Lower leg skin (tissue), 4 donors: ENCODE results near the gene RAP1GAP2. TPM values are rescaled to one million over a fixed set of nuclear protein-coding genes. Genes with fewer than 3 reads are reported as not detected.
"Not testable (repeated sequence)": the region's sequence is repeated elsewhere in the genome, so short reads cannot be mapped to it uniquely, and the experiment has no call there.

ENCODE experiments used
- DNase-seq, 2 donors: peaks; one replicate each; pipeline ENCODE4 v3.0.0-alpha.2; 2019; ENCODE audit warnings: low spot score in 2 of 2
- H3K4me3 ChIP-seq: fragments of 200-600 bp; sonication (generic); 2 replicates; pipeline ENCODE4 v1.5.1; 2017; ENCODE audit warnings: mild to moderate bottlenecking, low read depth; ENCODE audit not compliant: poor library complexity, severe bottlenecking
- CTCF ChIP-seq, 3 donors: fragments of 450-650 bp; IDR thresholded peaks; one replicate each; pipeline ENCODE4 v1.5.1; 2016; ENCODE audit warnings: antibody characterized with exemption in 3 of 3, mild to moderate bottlenecking in 3 of 3, moderate library complexity in 2 of 3
- POLR2A ChIP-seq, 2 donors: fragments of 450-650 bp; IDR thresholded peaks; one replicate each; pipeline ENCODE4 v1.6.1; 2016 to 2017; ENCODE audit warnings: antibody characterized with exemption in 2 of 2, mild to moderate bottlenecking in 1 of 2, moderate library complexity in 1 of 2
- WGBS, 2 donors: methylation state at CpG; one replicate each; pipeline ENCODE4 v1.1.5; 2018; 5-methylcytosine and 5-hydroxymethylcytosine counted together
- intact Hi-C: fragments of 100-400 bp; cut with DNase I; formaldehyde crosslinking; loops from one replicate; pipeline ENCODE4 v1.15.0; 2023; ENCODE audit warnings: low total_unique reads
- total RNA-seq, 4 donors: library from RNA; depleted of rRNA; stranded (reverse); fragments of >200 nt; gene quantifications; one replicate each; pipeline ENCODE4 v1.1.0, GENCODE V29; 2016

The RAP1GAP2 gene
- total RNA-seq, 4 donors from 2014 or later: 9.2 to 15.3 (median 12.8) TPM

- intact Hi-C loops: no loop called here
- TF ChIP-seq POLR2A (IDR thresholded peaks at IDR 0.05) (no peak), CTCF (IDR thresholded peaks at IDR 0.05) (no peak)
- no peak for DNase-seq
- no peak overlapping the region for H3K4me3 ChIP-seq
- WGBS, 2 donors: 90 to 95% methylated on average over 11 of the region's 11 CpGs
Measured at GRCh38 chr17:2996810-2997670, 200.8 kb downstream of the RAP1GAP2 start.

GRCh38 chr17:2998469-2998901 lies 202.2 kb downstream of the RAP1GAP2 start:
- intact Hi-C loops, H3K4me3 ChIP-seq: not testable (repeated sequence)
- WGBS, 2 donors: 93 to 96% methylated on average over 9 of the region's 9 CpGs
- DNase-seq: peak in 1 of 2 donors; percentile 2

GRCh38 chr17:3002538-3003295 lies 206.5 kb downstream of the RAP1GAP2 start:
- intact Hi-C loops: loop anchor here (10.0 kb wide), 1 partner anchor 148 kb away; no protein-coding TSS in a partner anchor
- WGBS, 2 donors: 61 to 63% methylated on average over 14 of the region's 14 CpGs

GRCh38 chr17:3003296-3004149 lies 207.3 kb downstream of the RAP1GAP2 start:
- no peak for DNase-seq
- TF ChIP-seq CTCF (IDR thresholded peaks at IDR 0.05) (no peak), POLR2A (IDR thresholded peaks at IDR 0.05) (no peak)
- 64 to 72% methylated on average over 23 of the region's 23 CpGs for WGBS, 2 donors
- intact Hi-C loops: loop anchor here (10.0 kb wide), 1 partner anchor 149 kb away; no protein-coding TSS in a partner anchor
- H3K4me3 ChIP-seq: no peak overlapping the region

More at GRCh38 chr17:3002538-3003295, 206.5 kb downstream of the RAP1GAP2 start:
- TF ChIP-seq POLR2A (IDR thresholded peaks at IDR 0.05): no peak
- TF ChIP-seq CTCF (IDR thresholded peaks at IDR 0.05): no peak
- DNase-seq: no peak
- H3K4me3 ChIP-seq: no peak overlapping the region

- WGBS, 2 donors: 6 to 16% methylated on average over 14 to 36 of the region's 36 CpGs
- TF ChIP-seq CTCF (IDR thresholded peaks at IDR 0.05) (no peak), POLR2A (IDR thresholded peaks at IDR 0.05) (no peak)
- peak; percentile 93 to 99 for DNase-seq
- intact Hi-C loops: loop anchor here (10.0 kb wide), 1 partner anchor 149 kb away; no protein-coding TSS in a partner anchor
- H3K4me3 ChIP-seq: no peak overlapping the region
Measured at GRCh38 chr17:3004150-3004801, 208.0 kb downstream of the RAP1GAP2 start.
